ENCODE measurements around the gene FAM118A.
"Not testable (repeated sequence)": the region's sequence is repeated elsewhere in the genome, so short reads cannot be mapped to it uniquely, and the experiment has no call there.

The FAM118A gene

GRCh38 chr22:45310977-45311531, 1.3 kb downstream of the FAM118A start:
- no peak for DNase-seq

GRCh38 chr22:45312415-45312814, 2.7 kb downstream of the FAM118A start:
- DNase-seq: no peak

GRCh38 chr22:45312856-45313255, 3.1 kb downstream of the FAM118A start:
- DNase-seq: no peak

GRCh38 chr22:45314054-45314721, 4.5 kb downstream of the FAM118A start:
- no peak for DNase-seq

GRCh38 chr22:45314786-45315185, 5.1 kb downstream of the FAM118A start:
- no peak for DNase-seq

- no peak for DNase-seq
Observed at GRCh38 chr22:45316796-45317526, 7.2 kb downstream of the FAM118A start.

GRCh38 chr22:45317551-45318167, 7.9 kb downstream of the FAM118A start:
- no peak for DNase-seq

GRCh38 chr22:45318168-45318557, 8.4 kb downstream of the FAM118A start:
- DNase-seq: no peak

GRCh38 chr22:45318558-45319323, 9.0 kb downstream of the FAM118A start:
- no peak for DNase-seq

- no peak for DNase-seq
Observed at GRCh38 chr22:45319324-45319685, 9.6 kb downstream of the FAM118A start.

GRCh38 chr22:45320357-45320976, 10.7 kb downstream of the FAM118A start:
- no peak for DNase-seq

GRCh38 chr22:45321827-45322226, 12.1 kb downstream of the FAM118A start:
- DNase-seq: no peak

- DNase-seq: no peak
Observed at GRCh38 chr22:45322873-45323525, 13.3 kb downstream of the FAM118A start.

GRCh38 chr22:45323695-45324094, 14.0 kb downstream of the FAM118A start:
- no peak for DNase-seq

- DNase-seq: no peak
Observed at GRCh38 chr22:45324311-45324711, 14.6 kb downstream of the FAM118A start.

GRCh38 chr22:45328261-45328660, 18.5 kb downstream of the FAM118A start:
- not testable (repeated sequence) for DNase-seq

GRCh38 chr22:45328822-45329529, 19.2 kb downstream of the FAM118A start:
- no peak for DNase-seq

GRCh38 chr22:45329530-45329936, 19.8 kb downstream of the FAM118A start:
- peak; percentile 47 for DNase-seq

GRCh38 chr22:45330548-45330947, 20.8 kb downstream of the FAM118A start:
- DNase-seq: no peak

GRCh38 chr22:45331486-45331885, 21.8 kb downstream of the FAM118A start:
- DNase-seq: no peak

- no peak for DNase-seq
Observed at GRCh38 chr22:45332001-45332400, 22.3 kb downstream of the FAM118A start.

All from NCI-H510A (cell line).